ENCODE measurements around the gene GAL3ST3.
A peak's percentile ranks its signal among the peaks of the same experiment; 100 is the strongest.
"Not testable (repeated sequence)": the region's sequence is repeated elsewhere in the genome, so short reads cannot be mapped to it uniquely, and the experiment has no call there.

The GAL3ST3 gene

GRCh38 chr11:66011785-66012303 is 37.1 kb downstream of the GAL3ST3 start, which contains the start of gene CST6:
CST6 (plus strand) TSS chr11:66012008; CDS start chr11:66012045, 37 bp downstream.
- DNase-seq, result no peak

DNA sequence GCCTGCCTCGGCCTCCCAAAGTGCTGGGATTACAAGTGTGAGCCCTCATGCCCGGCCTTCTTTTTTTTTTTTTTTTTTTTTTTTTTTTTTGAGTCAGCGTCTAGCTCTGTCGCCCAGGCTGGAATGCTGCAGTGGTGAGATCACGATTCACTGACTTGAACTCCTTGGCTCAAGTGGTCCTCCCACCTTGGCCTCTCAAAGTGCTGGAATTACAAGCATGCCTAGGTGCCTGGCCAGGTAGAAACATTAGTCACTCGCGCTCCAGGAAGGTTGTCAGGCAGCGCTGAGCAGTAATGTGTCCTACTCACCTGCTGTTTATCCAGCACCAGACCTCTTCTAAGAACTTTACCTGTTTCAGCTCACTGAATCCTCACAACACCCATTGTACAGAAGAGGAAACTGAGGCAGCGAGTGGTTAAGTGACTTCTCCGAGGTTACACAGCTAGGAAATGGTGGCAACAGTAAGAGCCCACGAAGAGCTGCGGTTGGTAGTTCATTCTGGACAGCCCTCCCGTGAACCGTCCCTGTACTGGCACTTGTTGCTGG is 37.6 kb downstream of the GAL3ST3 start:
- no peak for DNase-seq

DNA sequence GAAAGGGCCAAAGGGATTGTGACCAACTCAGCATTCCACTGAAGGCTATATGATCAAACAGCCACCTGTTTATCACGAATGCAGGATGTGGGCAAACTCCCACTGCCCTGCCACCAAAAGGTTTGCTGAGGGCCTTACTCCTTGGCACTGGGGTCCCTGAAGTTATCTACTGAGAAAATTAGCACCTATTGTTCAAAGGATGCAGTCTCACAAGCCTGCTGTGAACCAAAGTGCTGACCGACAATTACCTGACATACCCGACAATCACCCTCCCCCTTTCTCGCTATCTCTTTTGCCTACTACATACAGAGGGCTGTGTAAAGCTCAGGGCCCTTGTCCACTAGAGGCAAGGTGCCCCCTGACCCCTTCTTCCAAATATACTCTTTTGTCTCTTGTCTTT is 38.9 kb downstream of the GAL3ST3 start:
- DNase-seq, result not testable (repeated sequence)

DNA sequence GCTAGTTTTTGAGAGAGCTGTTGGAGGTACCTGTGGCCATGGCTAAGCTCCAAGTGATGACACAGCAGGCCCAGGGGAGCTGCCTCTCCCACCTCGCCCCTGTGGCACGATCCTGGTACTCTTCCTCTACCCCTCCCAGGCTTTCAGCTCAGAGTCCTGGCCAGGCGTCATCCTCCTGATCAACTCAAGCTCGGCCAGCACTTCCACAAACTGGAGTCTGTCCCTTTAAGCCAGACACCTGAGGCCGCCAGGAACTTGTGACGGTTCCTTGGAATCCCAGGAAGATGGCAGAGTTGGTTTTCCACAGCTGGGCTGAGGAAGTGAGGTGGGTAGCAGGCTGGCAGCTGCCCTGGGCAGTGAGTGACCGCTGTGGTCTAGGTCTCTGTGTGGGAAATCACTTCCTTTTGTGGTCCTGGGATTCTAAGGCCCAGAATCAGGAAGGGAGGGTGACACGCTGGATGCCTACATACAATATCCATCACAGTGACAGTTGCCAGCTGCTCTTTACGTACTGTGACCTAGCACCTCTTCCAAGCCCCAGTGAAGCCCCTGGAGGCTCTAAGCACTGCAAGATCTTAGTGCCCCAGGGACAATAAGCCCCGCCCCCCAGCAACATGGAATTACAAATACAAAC is 40.4 kb downstream of the GAL3ST3 start:
- no peak for DNase-seq

DNA sequence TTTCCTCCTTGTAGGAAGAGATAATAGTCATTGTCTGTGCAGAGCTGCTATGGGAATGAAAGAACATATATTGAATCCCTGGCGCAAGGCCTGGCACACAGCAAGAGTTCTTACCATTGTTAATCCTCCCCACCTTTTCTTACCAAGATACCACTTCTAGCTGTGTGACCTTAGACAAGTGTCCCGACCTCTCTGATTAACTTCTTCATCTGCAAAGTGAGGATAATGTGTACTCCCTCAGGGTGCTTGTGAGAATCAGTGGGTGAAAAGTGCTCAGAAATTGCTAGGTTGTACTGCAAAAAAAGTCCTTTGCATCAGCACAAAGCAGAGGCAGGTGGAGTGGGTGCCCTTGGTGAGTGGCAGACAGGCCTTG is 40.9 kb downstream of the GAL3ST3 start:
- no peak for DNase-seq

DNA sequence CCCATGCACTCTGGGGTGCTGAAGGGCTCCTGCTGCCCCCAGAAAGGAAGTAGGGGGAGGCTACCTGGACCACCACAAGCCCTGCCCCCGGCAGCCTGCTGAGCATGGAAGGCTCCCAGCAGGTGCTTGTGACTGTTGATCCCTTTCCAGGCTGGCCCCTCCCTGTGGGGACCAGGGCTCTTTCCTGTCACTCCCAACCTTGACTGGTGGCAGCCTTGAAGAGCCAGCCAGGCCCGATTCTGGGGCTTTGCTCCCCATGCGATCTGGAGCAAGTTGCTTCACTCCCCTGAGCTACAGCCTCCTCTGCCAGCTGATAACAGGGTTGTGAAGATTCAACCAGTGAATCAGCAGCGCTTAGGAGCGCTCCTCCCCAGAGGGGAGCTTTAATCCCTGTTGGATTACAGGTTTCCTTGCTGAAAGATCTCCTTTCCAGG is 41.7 kb downstream of the GAL3ST3 start:
- no peak for DNase-seq

DNA sequence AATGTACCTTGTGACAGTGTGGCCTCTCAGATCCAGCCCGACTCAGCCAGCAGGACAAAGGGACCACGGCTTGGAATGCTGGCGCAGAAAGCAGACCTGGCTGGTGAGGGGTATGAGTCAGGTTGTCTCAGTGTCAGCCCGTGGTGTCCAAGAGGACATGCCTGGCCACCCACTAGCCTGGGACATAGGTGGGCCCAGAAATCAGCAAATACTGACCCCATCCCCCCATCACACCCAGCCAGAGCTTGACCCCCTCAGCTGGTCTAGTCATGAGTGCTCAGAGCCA is 42.1 kb downstream of the GAL3ST3 start:
- no peak for DNase-seq

DNA sequence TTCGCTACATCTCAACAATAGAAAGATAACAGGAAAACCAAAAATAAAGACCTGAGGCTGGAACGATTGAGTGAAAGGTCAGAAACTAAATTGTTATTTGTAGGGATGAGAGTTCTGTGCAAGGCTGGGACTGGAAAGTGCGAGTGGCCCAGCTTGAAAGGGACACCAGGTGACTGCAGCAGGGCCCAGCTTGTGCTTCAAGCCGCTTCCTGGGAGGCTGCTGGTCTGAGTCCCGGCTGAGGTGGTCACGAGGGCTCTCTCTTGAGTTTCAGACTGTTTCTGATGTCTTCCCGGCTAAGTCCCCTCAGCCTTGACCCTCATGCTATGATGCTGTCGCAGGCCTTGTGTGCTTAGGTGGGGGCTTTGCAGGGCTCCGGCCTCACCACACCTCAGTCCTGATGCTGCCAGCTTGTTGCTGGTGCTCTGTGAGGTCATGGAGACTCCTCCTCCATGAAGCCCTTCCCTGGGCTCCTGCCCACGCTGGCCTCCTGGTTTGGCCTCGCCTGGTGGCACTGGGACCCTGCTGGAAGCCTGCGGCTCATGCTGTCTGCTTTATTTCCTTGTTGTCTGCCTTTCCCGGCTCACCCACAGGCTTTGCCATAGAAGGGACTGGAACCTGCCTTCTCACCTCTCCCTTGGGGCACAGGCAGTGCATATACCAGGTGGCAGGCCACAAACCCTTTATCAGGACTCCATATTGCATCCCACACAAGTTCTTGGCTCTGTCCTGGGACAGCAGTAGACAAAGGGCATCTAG is 42.6 kb downstream of the GAL3ST3 start:
- DNase-seq, result no peak

GRCh38 chr11:66004186-66004585 is 44.8 kb downstream of the GAL3ST3 start:
- no peak for DNase-seq

GRCh38 chr11:66003291-66003690 is 45.7 kb downstream of the GAL3ST3 start:
- no peak for DNase-seq

GRCh38 chr11:66002648-66003225 is 46.2 kb downstream of the GAL3ST3 start:
- DNase-seq, result peak in 1 of 2 experiments; percentile 56

DNA sequence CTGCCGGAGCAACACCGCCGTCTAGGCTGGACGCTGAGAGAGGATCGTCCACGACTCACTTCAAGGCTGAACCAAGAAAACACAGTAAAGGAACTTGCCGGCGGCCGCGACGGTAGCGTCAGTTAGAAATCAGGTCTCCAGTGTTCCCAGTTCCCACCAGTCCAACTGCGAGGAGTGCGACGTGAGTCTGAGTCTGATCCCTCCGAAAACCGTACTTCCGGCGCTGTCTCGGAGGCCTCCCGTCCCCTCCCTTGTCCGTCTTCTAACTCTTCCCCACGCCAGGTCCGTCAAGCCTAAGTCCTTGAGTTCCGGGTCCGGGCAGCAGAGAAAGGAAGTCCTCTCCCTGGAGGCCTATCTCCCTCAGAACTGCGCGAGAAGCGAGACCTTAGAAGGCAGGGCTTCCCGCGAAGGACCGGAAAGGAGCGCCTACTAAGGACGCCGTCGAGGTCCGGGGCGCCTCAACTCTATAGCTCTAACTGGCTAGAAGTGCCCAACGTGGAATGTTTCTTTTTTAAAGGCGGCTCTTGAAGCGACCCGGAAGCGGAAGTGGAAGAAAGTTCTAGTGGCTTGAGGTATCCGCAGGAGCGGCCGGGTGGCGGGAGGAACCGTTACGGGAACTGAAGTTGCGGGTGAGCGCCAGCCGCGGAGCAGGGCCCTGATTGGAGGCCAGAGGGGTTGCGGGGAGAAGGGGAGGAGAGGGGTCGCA is 46.9 kb downstream of the GAL3ST3 start, which contains the start of the genes BANF1 and EIF1AD:
BANF1 (plus strand) TSS at position 562 of the 706 bp plus-strand sequence. CDS start 748 bp downstream, outside the sequence.
EIF1AD (minus strand) TSS at position 216 of the 706 bp plus-strand sequence. CDS start 1,768 bp downstream, outside the sequence.
- peak; percentile 95 to 99 for DNase-seq

DNA sequence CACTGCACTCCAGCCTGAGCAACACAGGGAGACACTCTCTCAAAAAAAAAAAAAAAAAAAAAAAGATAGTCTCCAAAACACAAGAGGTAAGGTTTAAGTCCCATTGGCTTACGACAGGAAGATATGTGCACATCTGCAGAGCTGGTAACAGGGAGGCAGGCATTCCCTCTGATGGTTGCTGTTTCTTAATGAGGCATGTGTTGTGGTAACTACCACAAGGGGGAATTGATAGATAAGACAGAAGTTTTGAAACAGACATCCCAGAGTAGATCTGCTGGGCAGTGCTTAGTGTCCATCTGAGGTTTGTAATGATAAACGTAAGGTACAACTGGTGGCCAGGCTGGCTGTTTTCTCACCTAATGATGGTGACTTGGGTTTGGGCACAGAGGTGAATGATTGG is 51.7 kb downstream of the GAL3ST3 start:
- DNase-seq, result no peak

DNA sequence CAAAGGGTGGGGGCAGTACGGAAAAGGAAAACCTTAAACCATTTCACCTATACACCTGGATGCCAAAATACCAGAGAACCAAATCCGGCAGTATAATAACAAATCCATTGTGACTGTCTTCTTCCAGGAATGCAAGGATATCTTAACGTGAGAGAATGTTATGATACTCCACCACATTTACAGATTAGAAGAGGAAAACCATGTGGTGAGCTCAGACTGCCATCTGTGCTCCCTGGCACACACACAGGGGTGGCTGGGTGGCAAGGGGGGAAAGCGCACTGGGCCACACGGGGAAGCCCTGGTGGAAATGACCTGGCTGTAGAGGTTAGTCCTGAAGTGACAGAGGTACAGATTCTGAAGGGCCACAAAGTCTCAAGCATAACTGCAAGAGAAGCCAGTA is 56.9 kb downstream of the GAL3ST3 start:
- no peak for DNase-seq

All from SW 1271 (cell line).